ENCODE data around the gene VAMP8.

Gene VAMP8

GRCh38 chr2:85619617-85620016 lies 42.2 kb downstream of the VAMP8 start:
- peaks cover 14% of the 10 kb centered on the region for H3K36me3 ChIP-seq (replicated peaks; ENCODE audit: insufficient read depth, low read length)

GRCh38 chr2:85621338-85621737 lies 44.0 kb downstream of the VAMP8 start:
- Histone ChIP-seq H3K9me3 (replicated peaks; ENCODE audit: insufficient read depth, low read length) (no peaks in the 10 kb centered on the region), H2AFZ (ENCODE audit: low read length) (no peak overlapping the region), H3K27ac (ENCODE audit: low read length) (no peak overlapping the region), H3K4me1 (ENCODE audit: low read length) (peaks cover 8% of the 10 kb centered on the region), H3K4me2 (ENCODE audit: low read depth, low read length) (no peak overlapping the region), H3K79me2 (ENCODE audit: low read length) (peaks cover 75% of the 10 kb centered on the region), H3K9me2 (replicated peaks; ENCODE audit: insufficient read depth, low read length) (no peaks in the 10 kb centered on the region), H4K20me1 (ENCODE audit: insufficient read depth, low read length) (0 out of 2 replicates have a peak, but pooled peaks cover 6% of the 10 kb centered on the region), H3K27me3 (replicated peaks; ENCODE audit: insufficient read depth, low read length) (no peaks in the 10 kb centered on the region), H3K36me3 (replicated peaks; ENCODE audit: insufficient read depth, low read length) (peaks cover 14% of the 10 kb centered on the region), H3K9ac (ENCODE audit: low read length) (no peak overlapping the region), H3F3A (ENCODE audit: insufficient read depth, low read length) (peaks cover 4% of the 10 kb centered on the region; the same call in 1 of the 2 replicates), H3K4me3 (ENCODE audit: low read length) (no peak overlapping the region)
- DNase-seq = no peak
- TF ChIP-seq EZH2 (optimal IDR thresholded peaks at IDR 0.05; ENCODE audit: low read depth, low read length) = no peak
- TF ChIP-seq CTCF (IDR thresholded peaks at IDR 0.05; ENCODE audit: low read length) = no peak

More at GRCh38 chr2:85619617-85620016, 42.2 kb downstream of the VAMP8 start:
- 0 out of 2 replicates have a peak, but pooled peaks cover 6% of the 10 kb centered on the region for H4K20me1 ChIP-seq (ENCODE audit: insufficient read depth, low read length)
- TF ChIP-seq CTCF (IDR thresholded peaks at IDR 0.05; ENCODE audit: low read length) (no peak), EZH2phosphoT487 (IDR thresholded peaks at IDR 0.05; ENCODE audit: low read length) (no peak), EZH2 (optimal IDR thresholded peaks at IDR 0.05; ENCODE audit: low read depth, low read length) (no peak)
- H3F3A ChIP-seq (ENCODE audit: insufficient read depth, low read length) = peaks cover 4% of the 10 kb centered on the region; the same call in 1 of the 2 replicates
- H3K4me2 ChIP-seq (ENCODE audit: low read depth, low read length) = no peak overlapping the region
- H3K79me2 ChIP-seq (ENCODE audit: low read length) = peaks cover 75% of the 10 kb centered on the region
- no peak overlapping the region for H2AFZ ChIP-seq (ENCODE audit: low read length)
- no peak for DNase-seq
- H3K27me3 ChIP-seq (replicated peaks; ENCODE audit: insufficient read depth, low read length) = no peaks in the 10 kb centered on the region
- H3K4me1 ChIP-seq (ENCODE audit: low read length) = peaks cover 8% of the 10 kb centered on the region
- no peak overlapping the region for H3K27ac ChIP-seq (ENCODE audit: low read length)
- H3K9me2 ChIP-seq (replicated peaks; ENCODE audit: insufficient read depth, low read length) = no peaks in the 10 kb centered on the region
- H3K9ac ChIP-seq (ENCODE audit: low read length) = no peak overlapping the region
- H3K4me3 ChIP-seq (ENCODE audit: low read length) = no peak overlapping the region
- no peaks in the 10 kb centered on the region for H3K9me3 ChIP-seq (replicated peaks; ENCODE audit: insufficient read depth, low read length)

DNA sequence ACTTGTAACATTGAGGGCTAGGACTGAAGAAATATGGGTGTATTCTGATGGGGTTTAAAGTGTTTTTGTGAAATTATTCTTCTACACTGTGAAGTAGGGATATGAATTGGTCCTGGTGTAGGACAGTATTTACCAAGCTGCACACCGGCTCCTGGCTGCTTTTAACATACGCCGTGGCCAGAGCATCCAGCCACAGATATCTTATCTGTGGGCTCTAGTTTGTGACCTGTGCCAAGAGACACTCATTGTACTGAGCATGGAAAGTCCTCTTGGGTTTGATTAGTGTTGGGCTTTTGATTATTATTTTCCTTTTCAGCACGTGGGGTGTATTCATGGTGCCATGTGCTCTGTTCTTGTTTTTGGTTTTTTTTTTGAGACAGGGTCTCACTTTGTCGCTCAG lies 46.6 kb downstream of the VAMP8 start:
- Histone ChIP-seq H3K9me3 (replicated peaks; ENCODE audit: insufficient read depth, low read length) (no peaks in the 10 kb centered on the region), H3K79me2 (ENCODE audit: low read length) (peaks cover 49% of the 10 kb centered on the region), H3F3A (ENCODE audit: insufficient read depth, low read length) (peaks cover 18% of the 10 kb centered on the region), H3K4me2 (ENCODE audit: low read depth, low read length) (no peak overlapping the region), H3K4me1 (ENCODE audit: low read length) (peaks cover 9% of the 10 kb centered on the region), H3K4me3 (ENCODE audit: low read length) (no peak overlapping the region), H3K9me2 (replicated peaks; ENCODE audit: insufficient read depth, low read length) (no peaks in the 10 kb centered on the region), H3K27me3 (replicated peaks; ENCODE audit: insufficient read depth, low read length) (no peaks in the 10 kb centered on the region), H2AFZ (ENCODE audit: low read length) (no peak overlapping the region), H3K36me3 (replicated peaks; ENCODE audit: insufficient read depth, low read length) (peaks cover 17% of the 10 kb centered on the region), H3K9ac (ENCODE audit: low read length) (no peak overlapping the region), H3K27ac (ENCODE audit: low read length) (no peak overlapping the region), H4K20me1 (ENCODE audit: insufficient read depth, low read length) (0 out of 2 replicates have a peak, but pooled peaks cover 5% of the 10 kb centered on the region)
- no peak for DNase-seq
- TF ChIP-seq EZH2phosphoT487 (IDR thresholded peaks at IDR 0.05; ENCODE audit: low read length) (no peak), CTCF (IDR thresholded peaks at IDR 0.05; ENCODE audit: low read length) (no peak), EZH2 (optimal IDR thresholded peaks at IDR 0.05; ENCODE audit: low read depth, low read length) (no peak)

Data from MM.1S (cell line).